ENCODE data around the gene METAP1D.

GRCh38 chr2:171960570-171960969 lies 39.2 kb upstream of the METAP1D start:
- no peak for TF ChIP-seq JUND (IDR thresholded peaks at IDR 0.05)
- TF ChIP-seq CTCF (IDR thresholded peaks at IDR 0.05; ENCODE audit: low read depth, low read length, missing input control) = no peak
- TF ChIP-seq ATF3 (IDR thresholded peaks at IDR 0.05) = no peak
- no peak for TF ChIP-seq EGR1 (IDR thresholded peaks at IDR 0.05; ENCODE audit: low read depth in 2 of 2)
- no peak for TF ChIP-seq TAF1 (conservative IDR thresholded peaks at IDR 0.05)
- no peak for TF ChIP-seq RAD21 (IDR thresholded peaks at IDR 0.05)
- TF ChIP-seq MAX (IDR thresholded peaks at IDR 0.05) = no peak
- TF ChIP-seq ZBTB33 (IDR thresholded peaks at IDR 0.05) = no peak
- TF ChIP-seq YY1 (IDR thresholded peaks at IDR 0.05) = no peak
- no peak for TF ChIP-seq FOXA1 (IDR thresholded peaks at IDR 0.05)

Measured in liver (tissue), 3 donors.